ENCODE measurements around the gene FAM204A.

The FAM204A gene

GRCh38 chr10:118254654-118255053 is 87.5 kb downstream of the FAM204A start:
- H3K27me3 ChIP-seq (ENCODE audit: insufficient read depth, low read depth, severe bottlenecking): peaks cover 95% of the 10 kb centered on the region

GRCh38 chr10:118253397-118253796 is 88.7 kb downstream of the FAM204A start:
- H3K36me3 ChIP-seq: no peaks in the 10 kb centered on the region
- H3K4me3 ChIP-seq (ENCODE audit: low read depth, low read length): no peak overlapping the region
- H3K27me3 ChIP-seq (ENCODE audit: insufficient read depth, low read depth, severe bottlenecking): peaks cover 94% of the 10 kb centered on the region
- no peak overlapping the region for H3K27ac ChIP-seq
- no peaks in the 10 kb centered on the region for H3K9me3 ChIP-seq (ENCODE audit: severe bottlenecking)
- no peak for TF ChIP-seq CTCF (IDR thresholded peaks at IDR 0.05; ENCODE audit: low read depth, low read length)
- no peak for DNase-seq

More at GRCh38 chr10:118254654-118255053, 87.5 kb downstream of the FAM204A start:
- H3K4me3 ChIP-seq (ENCODE audit: low read depth, low read length): no peak overlapping the region
- no peak for DNase-seq
- no peak for TF ChIP-seq CTCF (IDR thresholded peaks at IDR 0.05; ENCODE audit: low read depth, low read length)
- H3K36me3 ChIP-seq: no peaks in the 10 kb centered on the region
- H3K27ac ChIP-seq: no peak overlapping the region
- H3K9me3 ChIP-seq (ENCODE audit: severe bottlenecking): no peaks in the 10 kb centered on the region

GRCh38 chr10:118251791-118252190 is 90.3 kb downstream of the FAM204A start:
- no peak for TF ChIP-seq CTCF (IDR thresholded peaks at IDR 0.05; ENCODE audit: low read depth, low read length)
- no peak for DNase-seq

GRCh38 chr10:118249714-118250113 is 92.4 kb downstream of the FAM204A start:
- Histone ChIP-seq H3K27ac (no peak overlapping the region), H3K9me3 (ENCODE audit: severe bottlenecking) (no peaks in the 10 kb centered on the region), H3K27me3 (ENCODE audit: insufficient read depth, low read depth, severe bottlenecking) (peaks cover 79% of the 10 kb centered on the region), H3K36me3 (no peaks in the 10 kb centered on the region), H3K4me3 (ENCODE audit: low read depth, low read length) (no peak overlapping the region)
- no peak for DNase-seq
- TF ChIP-seq CTCF (IDR thresholded peaks at IDR 0.05; ENCODE audit: low read depth, low read length): no peak

More at GRCh38 chr10:118251791-118252190, 90.3 kb downstream of the FAM204A start:
- Histone ChIP-seq H3K9me3 (ENCODE audit: severe bottlenecking) (no peaks in the 10 kb centered on the region), H3K27me3 (ENCODE audit: insufficient read depth, low read depth, severe bottlenecking) (peaks cover 86% of the 10 kb centered on the region), H3K27ac (no peak overlapping the region), H3K36me3 (no peaks in the 10 kb centered on the region), H3K4me3 (ENCODE audit: low read depth, low read length) (no peak overlapping the region)

Measured in WERI-Rb-1 (cell line).